Upper lobe of left lung (tissue), 6 donors: ENCODE data around the gene HCFC1R1. TPM values are rescaled to one million over a fixed set of nuclear protein-coding genes. Genes with fewer than 3 reads are reported as not detected.

ENCODE experiments used
- ATAC-seq, 2 donors: fragments of 200-7000 bp; cut with Tn5 transposase; one replicate each; pipeline ENCODE4 v1.9.1; 2022; ENCODE audit warnings: mild to moderate bottlenecking in 2 of 2, moderate library complexity in 2 of 2; ENCODE audit not compliant: low FRiP score in 2 of 2
- DNase-seq, 2 donors: peaks; one replicate each; pipeline ENCODE4 v3.0.0-alpha.2; 2019 to 2020
- H3K27ac ChIP-seq, 4 donors: fragments of 200-600 bp; sonication (generic); one replicate each; pipeline ENCODE4 v1.5.1; 2016 to 2019
- H3K27me3 ChIP-seq, 4 donors: fragments of 200-600 bp; sonication (generic); one replicate each; pipeline ENCODE4 v1.5.1; 2017 to 2019
- H3K36me3 ChIP-seq, 4 donors: fragments of 200-600 bp; sonication (generic); one replicate each; pipeline ENCODE4 v1.5.1; 2016 to 2019
- H3K4me1 ChIP-seq, 4 donors: fragments of 200-600 bp; sonication (generic); one replicate each; pipeline ENCODE4 v1.5.1; 2018 to 2019
- H3K4me3 ChIP-seq, 4 donors: fragments of 200-600 bp; sonication (generic); one replicate each; pipeline ENCODE4 v1.5.1; 2017 to 2019; ENCODE audit warnings: mild to moderate bottlenecking in 2 of 4, moderate library complexity in 1 of 4
- H3K9me3 ChIP-seq, 4 donors: fragments of 200-600 bp; sonication (generic); one replicate each; pipeline ENCODE4 v1.5.1; 2018 to 2019
- EP300 ChIP-seq, 4 donors: sonication (generic); formaldehyde crosslinking; IDR thresholded peaks; one replicate each; pipeline ENCODE4 v1.5.1; 2017; ENCODE audit warnings: antibody characterized with exemption in 4 of 4, control low read depth in 2 of 4
- POLR2A ChIP-seq, 4 donors: fragments of 450-650 bp; IDR thresholded peaks; one replicate each; pipeline ENCODE4 v1.5.1; 2016 to 2017; ENCODE audit warnings: antibody characterized with exemption in 4 of 4, mild to moderate bottlenecking in 2 of 4
- POLR2AphosphoS5 ChIP-seq, 2 donors: sonication (generic); formaldehyde crosslinking; IDR thresholded peaks; one replicate each; pipeline ENCODE4 v1.5.1; 2017; ENCODE audit warnings: antibody characterized with exemption in 2 of 2
- WGBS, 2 donors: methylation state at CpG; one replicate each; pipeline ENCODE4 v1.1.5; 2017 to 2018; 5-methylcytosine and 5-hydroxymethylcytosine counted together
- total RNA-seq, 6 donors: library from RNA; depleted of rRNA in 4 of 6; stranded (reverse); fragments of >200 nt in 4 of 6; gene quantifications; one replicate each; pipeline versions ENCODE4 v1.1.0 to v1.2.1, GENCODE V29; 2016 to 2021
- TF ChIP-seq, protein P1 (sequence below), 6 experiments: fragments of 450-650 bp in 4 of 6; fragments of 200-600 bp in 2 of 6; sonication (generic) in 2 of 6; IDR thresholded peaks; one replicate each; pipeline ENCODE4 v1.5.1; 2016 to 2019; ENCODE audit warnings: antibody characterized with exemption in 6 of 6
- donor health status: DM: no; HTN: no; CAD: no; lungs with moderate emphysema.
- donor health status: DM: no; HTN: yes; CAD: no; lungs with severe emphysema.

Gene HCFC1R1
- total RNA-seq, 6 donors from 2014 or later = 28.3 to 85.1 (median 42.2) TPM

DNA sequence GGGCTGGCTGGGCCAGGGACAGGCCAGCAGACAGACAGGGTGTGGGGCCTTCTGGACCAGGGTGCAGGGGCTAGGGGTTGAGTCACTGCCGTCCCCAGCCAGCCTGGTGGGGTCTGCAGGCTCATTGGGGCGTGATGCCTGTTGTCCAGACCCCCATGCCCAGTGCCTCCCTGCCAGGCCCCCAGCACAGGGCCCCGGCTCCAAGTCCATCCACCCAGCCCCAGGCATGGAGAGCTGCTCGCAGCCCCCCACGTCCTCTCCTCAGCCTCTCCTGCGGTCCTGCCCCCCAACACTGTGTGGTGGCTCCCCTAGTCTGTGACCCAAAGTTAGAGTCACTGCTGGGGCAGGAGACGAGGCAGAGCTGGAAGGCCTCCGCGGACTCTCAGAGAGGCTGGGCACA is 36.5 kb downstream of the HCFC1R1 start:
- peaks cover 4 to 19% (median 12%) of the 10 kb centered on the region in 4 donors for H3K4me1 ChIP-seq
- no peak overlapping the region for H3K4me3 ChIP-seq
- no peaks in the 10 kb centered on the region for H3K9me3 ChIP-seq
- ATAC-seq (no peak), DNase-seq (peak in 1 of 2 donors; percentile 50)
- TF ChIP-seq EP300 (IDR thresholded peaks at IDR 0.05) = no peak
- TF ChIP-seq POLR2A (IDR thresholded peaks at IDR 0.05) = no peak
- TF ChIP-seq, protein P1, sequence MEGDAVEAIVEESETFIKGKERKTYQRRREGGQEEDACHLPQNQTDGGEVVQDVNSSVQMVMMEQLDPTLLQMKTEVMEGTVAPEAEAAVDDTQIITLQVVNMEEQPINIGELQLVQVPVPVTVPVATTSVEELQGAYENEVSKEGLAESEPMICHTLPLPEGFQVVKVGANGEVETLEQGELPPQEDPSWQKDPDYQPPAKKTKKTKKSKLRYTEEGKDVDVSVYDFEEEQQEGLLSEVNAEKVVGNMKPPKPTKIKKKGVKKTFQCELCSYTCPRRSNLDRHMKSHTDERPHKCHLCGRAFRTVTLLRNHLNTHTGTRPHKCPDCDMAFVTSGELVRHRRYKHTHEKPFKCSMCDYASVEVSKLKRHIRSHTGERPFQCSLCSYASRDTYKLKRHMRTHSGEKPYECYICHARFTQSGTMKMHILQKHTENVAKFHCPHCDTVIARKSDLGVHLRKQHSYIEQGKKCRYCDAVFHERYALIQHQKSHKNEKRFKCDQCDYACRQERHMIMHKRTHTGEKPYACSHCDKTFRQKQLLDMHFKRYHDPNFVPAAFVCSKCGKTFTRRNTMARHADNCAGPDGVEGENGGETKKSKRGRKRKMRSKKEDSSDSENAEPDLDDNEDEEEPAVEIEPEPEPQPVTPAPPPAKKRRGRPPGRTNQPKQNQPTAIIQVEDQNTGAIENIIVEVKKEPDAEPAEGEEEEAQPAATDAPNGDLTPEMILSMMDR (IDR thresholded peaks at IDR 0.05) = no peak
- TF ChIP-seq POLR2AphosphoS5 (IDR thresholded peaks at IDR 0.05) = no peak
- no peaks in the 10 kb centered on the region for H3K27me3 ChIP-seq
- 86% methylated on average over 5 of the region's 9 CpGs; no CpG with 5 or more reads in 1 of the 2 donors for WGBS, 2 donors
- H3K36me3 ChIP-seq = no peaks in the 10 kb centered on the region
- no peak overlapping the region for H3K27ac ChIP-seq

- Histone ChIP-seq H3K27ac (no peak overlapping the region), H3K4me3 (no peak overlapping the region), H3K9me3 (no peaks in the 10 kb centered on the region), H3K36me3 (no peaks in the 10 kb centered on the region), H3K4me1 (peaks cover 4 to 19% (median 12%) of the 10 kb centered on the region in 4 donors), H3K27me3 (no peaks in the 10 kb centered on the region)
- DNase-seq (peak in 1 of 2 donors; percentile 70), ATAC-seq (no peak)
- TF ChIP-seq POLR2AphosphoS5 (IDR thresholded peaks at IDR 0.05) (no peak), EP300 (IDR thresholded peaks at IDR 0.05) (no peak), POLR2A (IDR thresholded peaks at IDR 0.05) (no peak)
- TF ChIP-seq, protein P1 (IDR thresholded peaks at IDR 0.05) = no peak
- 83 to 90% methylated on average over 7 to 15 of the region's 17 CpGs for WGBS, 2 donors
These were observed 37.0 kb downstream of the HCFC1R1 start for GRCh38 chr16:2986623-2987188.

- Histone ChIP-seq H3K27me3 (no peaks in the 10 kb centered on the region), H3K4me3 (no peak overlapping the region), H3K9me3 (no peaks in the 10 kb centered on the region), H3K27ac (no peak overlapping the region), H3K36me3 (no peaks in the 10 kb centered on the region), H3K4me1 (peaks cover 8 to 23% (median 16%) of the 10 kb centered on the region in 4 donors)
- TF ChIP-seq EP300 (IDR thresholded peaks at IDR 0.05) = no peak
- TF ChIP-seq POLR2A (IDR thresholded peaks at IDR 0.05) = no peak
- no peak for TF ChIP-seq POLR2AphosphoS5 (IDR thresholded peaks at IDR 0.05)
- TF ChIP-seq, protein P1 (IDR thresholded peaks at IDR 0.05) = no peak
- DNase-seq = peak in 1 of 2 donors; percentile 68
- WGBS, 2 donors = 83 to 85% methylated on average over 7 to 11 of the region's 15 CpGs
- peak in 1 of 2 donors; percentile 1 for ATAC-seq
These were observed 37.8 kb downstream of the HCFC1R1 start for GRCh38 chr16:2985893-2986355.

DNA sequence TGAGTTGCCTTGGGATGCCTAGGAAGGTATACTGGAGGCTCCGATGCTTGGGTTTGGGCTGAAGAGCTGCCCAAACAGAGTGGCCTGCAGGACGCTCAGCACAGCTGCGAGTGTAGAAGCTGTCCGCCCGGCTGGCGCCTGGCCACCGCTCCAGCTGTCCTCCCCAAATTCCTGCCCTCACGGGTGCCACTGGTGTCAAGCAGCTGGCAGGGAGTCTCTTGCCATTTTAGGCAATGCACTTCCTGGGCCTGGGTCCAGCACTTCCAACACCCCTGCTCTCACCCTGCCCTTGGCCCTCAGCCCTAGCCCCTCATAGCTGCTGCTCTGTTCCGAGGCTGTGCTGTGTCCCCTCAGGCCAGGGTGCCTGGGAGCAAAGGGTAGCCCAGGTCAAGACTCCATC is 38.3 kb downstream of the HCFC1R1 start:
- Histone ChIP-seq H3K36me3 (no peaks in the 10 kb centered on the region), H3K4me3 (no peak overlapping the region), H3K9me3 (no peaks in the 10 kb centered on the region), H3K27ac (no peak overlapping the region), H3K4me1 (peaks cover 11 to 26% (median 19%) of the 10 kb centered on the region in 4 donors), H3K27me3 (no peaks in the 10 kb centered on the region)
- ATAC-seq (no peak), DNase-seq (peak in 1 of 2 donors; percentile 92)
- 92% methylated on average over 7 of the region's 9 CpGs; no CpG with 5 or more reads in 1 of the 2 donors for WGBS, 2 donors
- no peak for TF ChIP-seq EP300 (IDR thresholded peaks at IDR 0.05)
- no peak for TF ChIP-seq POLR2A (IDR thresholded peaks at IDR 0.05)
- TF ChIP-seq, protein P1 (IDR thresholded peaks at IDR 0.05) = no peak

GRCh38 chr16:2983706-2984136 is 40.0 kb downstream of the HCFC1R1 start:
- H3K27ac ChIP-seq = no peak overlapping the region
- TF ChIP-seq POLR2A (IDR thresholded peaks at IDR 0.05) (no peak), POLR2AphosphoS5 (IDR thresholded peaks at IDR 0.05) (no peak), EP300 (IDR thresholded peaks at IDR 0.05) (no peak)
- TF ChIP-seq, protein P1 (IDR thresholded peaks at IDR 0.05) = peak; percentile 94 to 98 (median 95)
- peak overlapping the region in 2 of 4 donors; percentile 25 to 27 for H3K4me3 ChIP-seq
- peak; percentile 81 to 87 for ATAC-seq
- no peaks in the 10 kb centered on the region for H3K27me3 ChIP-seq
- peaks cover 17 to 36% (median 27%) of the 10 kb centered on the region in 4 donors for H3K4me1 ChIP-seq
- 21% methylated on average over 15 to 18 of the region's 42 CpGs for WGBS, 2 donors
- H3K36me3 ChIP-seq = no peaks in the 10 kb centered on the region
- H3K9me3 ChIP-seq = no peaks in the 10 kb centered on the region
- peak; percentile 88 to 97 for DNase-seq
